Midbrain (tissue), 1 donor: ENCODE data around the gene OCIAD2.
"Not testable (repeated sequence)": the region's sequence is repeated elsewhere in the genome, so short reads cannot be mapped to it uniquely, and the experiment has no call there.

Experiments used
- DNase-seq: peaks from one replicate; lab custom pipeline; 2025; lab: John Stamatoyannopoulos, UW

OCIAD2 gene

GRCh38 chr4:48907706-48908477, 1.3 kb upstream of the OCIAD2 start:
- no peak for DNase-seq

- DNase-seq = no peak
These were observed 1.1 kb downstream of the OCIAD2 start for GRCh38 chr4:48905363-48906015.

- DNase-seq = no peak
These were observed 1.9 kb downstream of the OCIAD2 start for GRCh38 chr4:48904541-48905142.

DNA sequence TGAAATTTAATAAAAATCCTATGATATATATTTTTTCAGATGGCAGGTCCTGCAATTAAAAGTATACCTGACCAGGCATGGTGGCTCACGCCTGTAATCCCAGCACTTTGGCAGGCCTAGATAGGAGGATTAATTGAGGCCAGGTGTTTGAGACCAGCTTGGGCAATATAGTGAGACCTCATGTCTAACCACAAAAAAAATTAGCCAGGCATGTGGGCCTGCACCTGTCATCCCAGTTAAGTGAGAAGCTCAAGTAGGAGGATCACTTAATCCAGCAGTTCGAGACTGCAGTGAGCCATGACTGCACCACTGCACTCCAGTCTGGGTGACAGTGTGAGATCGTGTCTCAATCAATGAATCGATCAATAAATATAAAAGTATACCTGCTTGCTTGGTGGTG, 2.5 kb downstream of the OCIAD2 start:
- no peak for DNase-seq

GRCh38 chr4:48902266-48902665, 4.3 kb downstream of the OCIAD2 start:
- no peak for DNase-seq

DNA sequence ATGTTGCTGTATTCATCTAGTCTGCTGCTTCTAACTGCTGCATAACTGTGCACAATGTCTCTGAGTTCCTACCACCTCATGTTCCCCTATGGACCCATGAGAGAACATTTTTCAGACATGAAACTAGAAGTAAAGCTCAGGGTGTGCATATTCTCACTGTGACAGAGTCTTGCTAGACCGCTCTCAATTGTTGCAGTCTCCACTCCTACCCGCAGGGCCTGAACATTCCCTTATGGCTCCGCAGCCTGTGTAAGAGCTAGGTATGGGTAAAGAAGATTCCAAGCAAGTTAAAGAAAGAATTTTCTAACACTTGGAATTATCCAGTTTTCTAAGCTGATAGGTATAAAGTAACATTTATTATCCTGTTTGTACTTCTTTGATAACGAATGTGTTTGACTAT, 5.4 kb downstream of the OCIAD2 start:
- no peak for DNase-seq

GRCh38 chr4:48899950-48900349, 6.6 kb downstream of the OCIAD2 start:
- DNase-seq = no peak

DNA sequence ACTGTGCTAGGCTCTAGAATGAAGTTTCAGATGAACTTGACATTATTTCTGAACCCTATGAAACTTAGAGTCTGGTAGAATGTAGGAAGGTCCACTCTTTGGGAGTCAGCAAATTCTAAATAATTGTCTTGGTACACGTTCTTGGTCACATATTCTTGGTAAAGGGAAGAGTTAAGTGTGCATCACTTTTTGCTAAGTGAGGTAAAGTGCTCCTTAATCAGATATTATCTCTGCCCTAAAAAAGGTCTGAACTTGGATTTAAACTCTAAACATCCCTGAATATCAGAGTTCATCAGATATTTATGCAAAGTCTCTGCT, 7.2 kb downstream of the OCIAD2 start:
- no peak for DNase-seq

GRCh38 chr4:48898733-48899431, 7.7 kb downstream of the OCIAD2 start:
- DNase-seq = no peak

DNA sequence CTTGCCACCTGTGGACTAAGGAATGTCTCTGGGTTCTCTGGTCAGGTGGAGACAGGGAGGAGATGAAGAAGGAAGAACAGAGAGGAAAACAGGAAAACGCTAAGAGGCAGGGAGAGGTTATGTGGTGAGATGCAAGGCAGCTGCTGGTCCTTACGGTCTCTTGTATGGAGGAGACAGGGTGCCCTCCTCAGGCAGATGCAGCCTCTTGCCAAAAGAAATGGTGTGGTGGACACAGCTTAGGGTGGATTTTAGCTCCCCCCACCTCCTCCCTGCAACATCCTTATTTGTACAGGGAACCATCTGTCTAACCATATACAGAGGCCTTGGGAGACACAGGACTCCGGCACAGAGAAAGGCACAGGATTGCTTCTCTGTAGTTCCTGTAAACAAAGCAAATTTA, 9.7 kb downstream of the OCIAD2 start:
- peak; percentile 16 for DNase-seq

DNA sequence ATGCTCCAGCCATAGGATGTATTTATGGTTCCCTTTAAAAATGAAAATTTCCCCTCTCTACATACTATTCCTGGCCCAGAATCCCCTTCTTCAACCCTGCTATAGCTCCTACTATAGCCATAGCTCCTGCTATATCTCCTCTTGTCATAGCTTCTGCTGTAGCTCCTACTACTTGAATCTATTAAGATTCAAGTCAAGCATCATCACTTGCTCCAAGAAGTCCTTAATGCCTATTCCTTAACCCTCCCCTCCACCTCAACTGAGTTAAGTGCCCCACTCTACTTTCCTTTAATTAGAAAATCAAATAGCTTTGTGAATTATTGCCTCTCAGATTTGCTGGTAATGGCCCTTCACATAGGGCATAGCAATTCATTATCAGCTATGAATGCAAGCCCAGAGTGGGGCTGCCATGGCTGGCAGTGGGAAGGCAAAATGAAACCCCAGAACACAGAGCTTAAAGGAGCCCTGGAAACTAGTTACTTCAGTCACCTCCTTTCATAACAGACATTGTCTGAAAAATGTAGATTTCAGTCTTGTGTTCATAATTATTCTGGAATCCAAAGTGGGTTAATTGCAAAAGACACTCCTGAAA, 15.4 kb downstream of the OCIAD2 start:
- DNase-seq = no peak

- DNase-seq = not testable (repeated sequence)
These were observed 16.8 kb downstream of the OCIAD2 start for GRCh38 chr4:48889750-48890149.

DNA sequence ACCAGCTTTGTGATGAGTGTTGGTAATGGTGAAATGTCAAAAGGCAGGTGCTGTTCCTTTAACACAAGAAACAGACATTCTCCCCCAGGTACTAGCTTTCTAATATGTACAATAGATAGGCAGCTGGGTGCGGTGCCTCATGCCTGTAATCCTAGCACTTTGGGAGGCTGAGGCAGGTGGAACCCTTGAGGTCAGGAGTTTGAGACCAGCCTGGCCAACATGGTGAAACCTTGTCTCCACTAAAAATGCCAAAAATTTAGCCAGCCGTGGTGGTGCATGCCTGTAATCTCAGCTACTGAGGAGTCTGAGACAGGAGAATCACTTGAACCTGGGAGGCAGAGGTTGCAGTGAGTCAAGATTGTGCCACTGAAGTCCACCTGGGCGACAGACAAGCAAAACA, 24.9 kb downstream of the OCIAD2 start:
- DNase-seq = not testable (repeated sequence)

DNA sequence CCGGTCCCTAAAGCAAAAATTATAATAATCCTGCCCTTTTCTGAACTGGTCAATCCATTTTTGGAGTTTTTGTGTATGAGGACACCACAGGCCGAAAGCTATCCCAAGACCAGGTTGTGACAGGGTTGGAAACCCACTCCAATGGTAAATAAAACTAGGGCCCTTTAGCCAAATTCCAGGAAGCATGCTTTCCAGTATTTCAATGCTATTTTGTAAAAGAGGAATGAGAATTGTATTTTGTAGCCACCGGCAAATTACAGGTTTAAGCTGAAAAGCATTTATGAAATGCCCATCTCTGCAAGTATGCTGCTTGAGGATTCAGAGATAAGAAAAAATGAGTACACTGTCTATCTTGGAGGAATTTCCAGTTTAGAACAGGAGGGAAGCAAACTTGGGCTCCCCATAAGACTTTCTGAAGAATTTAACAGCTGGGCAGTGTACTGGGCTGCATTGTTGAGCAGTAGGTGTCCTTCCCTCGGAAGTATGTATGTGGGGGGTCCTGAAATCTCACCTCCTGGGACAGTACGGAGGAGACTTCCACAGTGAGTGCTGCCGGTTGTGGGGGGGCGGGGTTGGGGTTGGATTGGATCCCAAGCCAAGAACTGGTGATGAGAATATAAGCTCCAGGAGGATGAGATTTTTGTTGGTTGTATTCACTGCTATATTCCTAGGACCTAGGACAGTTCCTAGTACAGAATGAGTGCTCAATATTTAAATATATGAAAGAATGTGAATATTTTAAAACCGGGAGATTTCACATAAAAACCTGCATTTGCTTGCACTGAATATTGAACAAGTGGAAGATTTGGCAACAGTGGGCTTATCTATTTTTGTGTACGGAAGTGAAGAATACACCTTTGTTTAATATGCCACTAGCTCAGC, 26.8 kb downstream of the OCIAD2 start:
- DNase-seq = no peak

- DNase-seq = peak; percentile 10
These were observed 28.6 kb downstream of the OCIAD2 start for GRCh38 chr4:48877827-48878535.

- DNase-seq = not testable (repeated sequence)
These were observed 41.9 kb downstream of the OCIAD2 start for GRCh38 chr4:48864696-48865095.

DNA sequence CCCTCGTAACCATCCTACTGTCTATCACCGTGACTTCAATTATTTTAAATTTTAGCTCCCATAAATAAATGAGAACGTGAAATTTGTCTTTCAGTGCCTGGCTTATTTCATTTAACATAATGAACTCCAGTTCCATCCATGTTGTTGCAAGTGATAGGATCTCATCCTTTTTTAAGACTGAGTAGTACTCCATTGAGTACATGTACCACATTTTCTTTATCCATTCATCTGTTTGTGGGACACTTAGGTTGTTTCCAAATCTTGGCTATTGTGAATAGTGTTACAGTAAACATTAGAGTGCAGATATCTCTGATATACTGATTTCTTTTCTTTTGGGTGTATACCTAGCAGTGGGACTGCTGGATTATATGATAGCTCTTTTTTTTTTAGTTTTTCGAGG, 42.8 kb downstream of the OCIAD2 start:
- no peak for DNase-seq

DNA sequence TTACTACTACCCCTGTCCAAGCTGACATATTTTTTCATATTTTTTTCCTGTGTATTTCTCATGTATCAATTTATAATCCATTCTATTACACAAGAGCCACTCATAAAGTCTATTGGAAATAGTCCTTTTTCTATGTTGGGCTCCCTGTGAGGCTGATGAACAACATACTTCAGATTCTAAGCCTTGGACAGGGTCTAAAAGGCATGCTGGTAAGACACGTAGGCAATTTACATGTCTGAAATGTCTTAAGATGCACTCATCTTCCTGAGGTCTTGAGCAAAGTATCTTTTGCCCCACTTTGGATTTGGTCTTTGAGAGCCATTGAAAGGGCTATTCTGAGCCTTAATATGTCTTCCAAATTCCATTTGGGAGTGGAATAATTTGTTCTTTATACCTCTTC, 43.9 kb downstream of the OCIAD2 start:
- no peak for DNase-seq

- DNase-seq = no peak
These were observed 44.5 kb downstream of the OCIAD2 start for GRCh38 chr4:48862038-48862437.

DNA sequence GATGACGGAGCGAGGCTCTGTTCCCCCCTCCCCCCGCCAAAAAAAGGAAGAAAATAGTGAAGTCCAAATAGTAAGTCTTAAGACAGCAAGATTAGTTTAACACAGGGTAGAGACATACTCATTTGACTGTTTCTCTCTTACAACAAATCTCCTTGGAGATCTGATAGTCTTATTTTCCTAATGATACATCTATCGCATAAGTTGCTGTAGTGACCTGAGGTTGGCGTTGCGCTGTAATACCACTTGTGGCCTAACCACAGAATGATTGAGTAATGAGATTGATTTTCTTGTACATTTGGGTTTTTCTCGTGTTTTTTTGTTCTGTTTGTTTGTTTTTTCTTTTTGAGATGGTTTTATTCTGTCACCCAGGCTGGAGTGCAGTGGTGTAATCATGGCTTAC, 48.4 kb downstream of the OCIAD2 start:
- DNase-seq = no peak

DNA sequence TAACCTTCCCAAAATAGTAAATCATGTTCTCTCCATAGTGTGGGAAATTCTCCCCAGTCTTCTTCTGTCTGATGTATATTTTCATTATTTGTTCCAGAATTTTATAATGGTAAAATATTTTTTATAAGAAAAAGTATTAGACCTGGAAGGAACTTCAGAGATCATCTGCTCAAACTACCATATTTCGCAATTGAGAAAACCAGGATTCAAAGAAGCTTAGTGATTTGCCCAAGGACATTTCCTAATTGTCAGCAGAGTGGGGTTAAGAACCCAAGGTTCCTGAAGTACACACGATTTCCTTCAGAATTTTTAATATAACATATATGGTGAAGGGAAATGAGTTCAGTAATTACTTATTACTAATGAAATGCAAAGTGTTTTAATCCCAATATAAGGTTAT, 51.6 kb downstream of the OCIAD2 start:
- DNase-seq = no peak
